ENCODE data around the gene COPB2. TPM values are rescaled to one million over a fixed set of nuclear protein-coding genes. Genes with fewer than 3 reads are reported as not detected.

Gene COPB2
- total RNA-seq, 1 experiment from 2014 or later: 138 TPM

- Histone ChIP-seq H3K4me3 (ENCODE audit: low read depth, low read length, poor library complexity, severe bottlenecking) (no peak overlapping the region), H3K9me3 (ENCODE audit: low read depth, low read length, poor library complexity, severe bottlenecking) (no peaks in the 10 kb centered on the region), H3K27me3 (replicated peaks; ENCODE audit: insufficient read depth, low read depth, low read length, poor library complexity) (no peaks in the 10 kb centered on the region), H3K27ac (ENCODE audit: low read depth, low read length, poor library complexity, severe bottlenecking) (no peak overlapping the region), H3K4me1 (ENCODE audit: insufficient read depth, low read length, poor library complexity, severe bottlenecking) (peaks cover 12% of the 10 kb centered on the region), H3K36me3 (ENCODE audit: insufficient read depth, low read length, poor library complexity, severe bottlenecking) (peaks cover 65% of the 10 kb centered on the region)
- DNase-seq (ENCODE audit: low spot score): no peak
- TF ChIP-seq, protein P1, sequence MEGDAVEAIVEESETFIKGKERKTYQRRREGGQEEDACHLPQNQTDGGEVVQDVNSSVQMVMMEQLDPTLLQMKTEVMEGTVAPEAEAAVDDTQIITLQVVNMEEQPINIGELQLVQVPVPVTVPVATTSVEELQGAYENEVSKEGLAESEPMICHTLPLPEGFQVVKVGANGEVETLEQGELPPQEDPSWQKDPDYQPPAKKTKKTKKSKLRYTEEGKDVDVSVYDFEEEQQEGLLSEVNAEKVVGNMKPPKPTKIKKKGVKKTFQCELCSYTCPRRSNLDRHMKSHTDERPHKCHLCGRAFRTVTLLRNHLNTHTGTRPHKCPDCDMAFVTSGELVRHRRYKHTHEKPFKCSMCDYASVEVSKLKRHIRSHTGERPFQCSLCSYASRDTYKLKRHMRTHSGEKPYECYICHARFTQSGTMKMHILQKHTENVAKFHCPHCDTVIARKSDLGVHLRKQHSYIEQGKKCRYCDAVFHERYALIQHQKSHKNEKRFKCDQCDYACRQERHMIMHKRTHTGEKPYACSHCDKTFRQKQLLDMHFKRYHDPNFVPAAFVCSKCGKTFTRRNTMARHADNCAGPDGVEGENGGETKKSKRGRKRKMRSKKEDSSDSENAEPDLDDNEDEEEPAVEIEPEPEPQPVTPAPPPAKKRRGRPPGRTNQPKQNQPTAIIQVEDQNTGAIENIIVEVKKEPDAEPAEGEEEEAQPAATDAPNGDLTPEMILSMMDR (conservative IDR thresholded peaks at IDR 0.05; ENCODE audit: low read depth, low read length): no peak
- TF ChIP-seq EZH2 (IDR thresholded peaks at IDR 0.05; ENCODE audit: borderline replicate concordance, low read depth, low read length, poor library complexity, severe bottlenecking): no peak
- BruUV-seq (replicated peaks): no TSS peak
- ChIA-PET CTCF (no interaction called here), POLR2A (ENCODE audit: low non-redundant PET) (no interaction called here)
- intact Hi-C loops (cut with micrococcal nuclease; ENCODE audit: unreplicated experiment): no loop called here
These were observed 8.9 kb downstream of the COPB2 start for GRCh38 chr3:139380575-139380974.

DNA sequence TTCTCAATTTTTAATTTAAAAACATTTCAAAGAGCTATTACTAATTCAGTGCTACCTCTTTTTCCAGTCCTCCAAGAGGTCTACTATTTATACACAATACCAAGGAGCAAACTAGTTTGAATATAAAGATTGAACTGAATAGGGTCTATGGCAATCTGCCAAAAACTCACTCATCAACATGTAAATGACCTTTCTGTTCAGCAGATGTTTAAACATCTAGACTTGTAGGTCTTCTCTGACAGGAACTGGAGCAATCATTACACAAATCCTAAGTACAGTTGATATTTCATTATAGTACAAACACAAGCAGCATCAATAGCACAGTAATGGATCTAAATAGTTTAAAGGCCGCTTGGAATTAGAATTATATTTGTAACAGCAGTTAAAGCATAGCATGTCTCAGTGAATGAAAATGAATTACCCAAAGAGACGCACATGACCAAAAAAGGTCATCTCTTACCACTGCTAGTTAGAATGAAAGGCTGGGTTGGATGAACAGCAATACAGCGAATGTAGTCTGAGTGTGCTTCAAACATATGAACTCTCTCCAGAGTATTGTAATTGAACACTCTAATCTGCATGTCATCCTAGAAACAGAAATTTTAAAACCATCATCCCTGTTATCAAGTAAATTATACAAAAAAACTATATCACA is 10.7 kb downstream of the COPB2 start:
- peaks cover 83% of the 10 kb centered on the region for H3K36me3 ChIP-seq (ENCODE audit: insufficient read depth, low read length, poor library complexity, severe bottlenecking)
- POLR2A ChIA-PET (ENCODE audit: low non-redundant PET): no interaction called here
- CTCF ChIA-PET: no interaction called here
- H3K27me3 ChIP-seq (replicated peaks; ENCODE audit: insufficient read depth, low read depth, low read length, poor library complexity): no peaks in the 10 kb centered on the region
- no peaks in the 10 kb centered on the region for H3K9me3 ChIP-seq (ENCODE audit: low read depth, low read length, poor library complexity, severe bottlenecking)
- no peak for TF ChIP-seq EZH2 (IDR thresholded peaks at IDR 0.05; ENCODE audit: borderline replicate concordance, low read depth, low read length, poor library complexity, severe bottlenecking)
- TF ChIP-seq, protein P1 (conservative IDR thresholded peaks at IDR 0.05; ENCODE audit: low read depth, low read length): no peak
- peak; percentile 65 for DNase-seq (ENCODE audit: low spot score)
- intact Hi-C loops (cut with micrococcal nuclease; ENCODE audit: unreplicated experiment): no loop called here
- no peak overlapping the region for H3K27ac ChIP-seq (ENCODE audit: low read depth, low read length, poor library complexity, severe bottlenecking)
- BruUV-seq (replicated peaks): no TSS peak
- peaks cover 12% of the 10 kb centered on the region for H3K4me1 ChIP-seq (ENCODE audit: insufficient read depth, low read length, poor library complexity, severe bottlenecking)
- H3K4me3 ChIP-seq (ENCODE audit: low read depth, low read length, poor library complexity, severe bottlenecking): no peak overlapping the region

GRCh38 chr3:139377378-139377777 is 12.1 kb downstream of the COPB2 start:
- no peaks in the 10 kb centered on the region for H3K9me3 ChIP-seq (ENCODE audit: low read depth, low read length, poor library complexity, severe bottlenecking)
- POLR2A ChIA-PET (ENCODE audit: low non-redundant PET): no interaction called here
- no peak overlapping the region for H3K4me3 ChIP-seq (ENCODE audit: low read depth, low read length, poor library complexity, severe bottlenecking)
- H3K36me3 ChIP-seq (ENCODE audit: insufficient read depth, low read length, poor library complexity, severe bottlenecking): peaks cover 85% of the 10 kb centered on the region
- BruUV-seq (replicated peaks): no TSS peak
- TF ChIP-seq, protein P1 (conservative IDR thresholded peaks at IDR 0.05; ENCODE audit: low read depth, low read length): no peak
- no peak for TF ChIP-seq EZH2 (IDR thresholded peaks at IDR 0.05; ENCODE audit: borderline replicate concordance, low read depth, low read length, poor library complexity, severe bottlenecking)
- intact Hi-C loops (cut with micrococcal nuclease; ENCODE audit: unreplicated experiment): no loop called here
- peaks cover 12% of the 10 kb centered on the region for H3K4me1 ChIP-seq (ENCODE audit: insufficient read depth, low read length, poor library complexity, severe bottlenecking)
- no peak overlapping the region for H3K27ac ChIP-seq (ENCODE audit: low read depth, low read length, poor library complexity, severe bottlenecking)
- no peak for DNase-seq (ENCODE audit: low spot score)
- H3K27me3 ChIP-seq (replicated peaks; ENCODE audit: insufficient read depth, low read depth, low read length, poor library complexity): no peaks in the 10 kb centered on the region
- CTCF ChIA-PET: no interaction called here

All from A673 (cell line).